A673 (cell line): ENCODE data around the gene CBFA2T3.

Experiments used
- CTCF ChIP-seq: fragments of 300-800, 200-600 bp; sonication (generic); conservative IDR thresholded peaks from 2 replicates; pipeline ENCODE4 v1.5.1; 2017; ENCODE audit warnings: low read depth, mild to moderate bottlenecking, antibody characterized with exemption, low read length, moderate library complexity, mixed read lengths
- EZH2 ChIP-seq: fragments of 200-600 bp; sonication (generic); IDR thresholded peaks from 2 replicates; pipeline ENCODE4 v1.6.1; 2017; ENCODE audit warnings: borderline replicate concordance, low read depth, mild to moderate bottlenecking, mixed read lengths, antibody characterized with exemption, low read length; ENCODE audit not compliant: poor library complexity, severe bottlenecking

- TF ChIP-seq CTCF (no peak), EZH2 (peak; percentile 52)
These were observed 26.1 kb upstream of the CBFA2T3 start for GRCh38 chr16:89002851-89003830.
